ENCODE results near the gene TMEM175.

DNA sequence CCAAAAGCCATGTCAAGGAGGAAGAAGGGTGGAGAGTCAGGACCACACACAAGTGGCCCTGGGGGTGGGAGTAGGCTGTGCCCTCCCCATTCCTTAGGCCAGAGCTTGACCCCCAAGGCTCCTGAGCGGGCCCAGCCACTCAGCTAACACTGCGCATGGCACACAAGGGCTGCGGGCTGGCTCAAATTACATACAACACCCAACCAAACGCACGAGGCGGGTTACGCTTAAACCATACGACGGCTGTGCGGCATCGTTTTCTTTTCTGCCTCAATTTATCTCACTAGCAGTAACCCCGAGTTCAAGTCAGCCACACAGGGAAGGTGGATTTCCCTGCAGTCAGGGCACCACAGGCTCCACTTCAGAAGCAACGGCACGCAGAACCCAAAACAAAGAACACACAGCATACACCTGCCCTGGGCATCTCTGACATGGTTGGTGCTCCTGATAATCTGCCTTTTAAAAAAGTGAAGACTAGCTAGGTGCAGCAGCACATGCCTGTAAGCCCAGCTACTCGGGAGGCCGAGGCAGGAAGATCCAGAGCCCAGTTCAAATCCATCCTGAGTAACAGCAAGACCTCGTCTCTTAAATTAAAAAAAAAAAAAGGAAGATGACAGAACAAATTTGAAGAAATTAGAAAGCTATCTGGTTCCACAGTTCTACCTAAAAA, 3.0 kb upstream of the TMEM175 start:
- TF ChIP-seq, protein P1, sequence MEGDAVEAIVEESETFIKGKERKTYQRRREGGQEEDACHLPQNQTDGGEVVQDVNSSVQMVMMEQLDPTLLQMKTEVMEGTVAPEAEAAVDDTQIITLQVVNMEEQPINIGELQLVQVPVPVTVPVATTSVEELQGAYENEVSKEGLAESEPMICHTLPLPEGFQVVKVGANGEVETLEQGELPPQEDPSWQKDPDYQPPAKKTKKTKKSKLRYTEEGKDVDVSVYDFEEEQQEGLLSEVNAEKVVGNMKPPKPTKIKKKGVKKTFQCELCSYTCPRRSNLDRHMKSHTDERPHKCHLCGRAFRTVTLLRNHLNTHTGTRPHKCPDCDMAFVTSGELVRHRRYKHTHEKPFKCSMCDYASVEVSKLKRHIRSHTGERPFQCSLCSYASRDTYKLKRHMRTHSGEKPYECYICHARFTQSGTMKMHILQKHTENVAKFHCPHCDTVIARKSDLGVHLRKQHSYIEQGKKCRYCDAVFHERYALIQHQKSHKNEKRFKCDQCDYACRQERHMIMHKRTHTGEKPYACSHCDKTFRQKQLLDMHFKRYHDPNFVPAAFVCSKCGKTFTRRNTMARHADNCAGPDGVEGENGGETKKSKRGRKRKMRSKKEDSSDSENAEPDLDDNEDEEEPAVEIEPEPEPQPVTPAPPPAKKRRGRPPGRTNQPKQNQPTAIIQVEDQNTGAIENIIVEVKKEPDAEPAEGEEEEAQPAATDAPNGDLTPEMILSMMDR (conservative IDR thresholded peaks at IDR 0.05), result no peak
- TF ChIP-seq EZH2 (IDR thresholded peaks at IDR 0.05; ENCODE audit: low read depth), result no peak
